HepG2 (cell line): Measurements from ENCODE around the gene ITGB5. TPM values are rescaled to one million over a fixed set of nuclear protein-coding genes. Genes with fewer than 3 reads are reported as not detected.

Source experiments
- ATF7 ChIP-seq, 2 experiments: fragments of 450-650 bp in 1 of 2; sonication (generic) in 1 of 2; formaldehyde crosslinking in 1 of 2; IDR thresholded peaks; 2 replicates each; pipeline versions ENCODE4 v1.4.0 to v1.6.1; 2016 to 2020; ENCODE audit warnings: antibody characterized with exemption in 1 of 2, mild to moderate bottlenecking in 1 of 2, missing genetic modification reagents in 1 of 2
- GFI1 ChIP-seq: sonication (generic); formaldehyde crosslinking; IDR thresholded peaks from 2 replicates; pipeline ENCODE4 v1.5.0; 2020; ENCODE audit warnings: missing genetic modification reagents, mild to moderate bottlenecking, borderline replicate concordance
- HDAC1 ChIP-seq: sonication (generic); formaldehyde crosslinking; IDR thresholded peaks from 2 replicates; pipeline ENCODE4 v1.5.1; 2020; ENCODE audit warnings: mild to moderate bottlenecking, missing genetic modification reagents
- HMG20B ChIP-seq: conservative IDR thresholded peaks from 2 replicates; pipeline ENCODE4 v1.6.1; 2016; ENCODE audit warnings: missing genetic modification reagents, missing compliant biosample characterization
- HOXA9 ChIP-seq: sonication (generic); formaldehyde crosslinking; IDR thresholded peaks from 2 replicates; pipeline ENCODE4 v1.8.1; 2022; ENCODE audit warnings: missing genetic modification reagents, mild to moderate bottlenecking, moderate library complexity, borderline replicate concordance
- MAFK ChIP-seq, 2 experiments: IDR thresholded peaks in 1 of 2; conservative IDR thresholded peaks in 1 of 2; 2 replicates each; pipeline ENCODE4 v1.6.1; 2011; ENCODE audit warnings: improper control_type of control experiment in 2 of 2, low read length in 2 of 2
- MIXL1 ChIP-seq: IDR thresholded peaks from 2 replicates; pipeline ENCODE4 v1.6.1; 2016
- MTF1 ChIP-seq: sonication (generic); formaldehyde crosslinking; IDR thresholded peaks from 2 replicates; pipeline ENCODE4 v1.5.0; 2020; ENCODE audit warnings: missing genetic modification reagents
- MTF2 ChIP-seq: sonication (generic); formaldehyde crosslinking; IDR thresholded peaks from 2 replicates; pipeline ENCODE4 v1.5.0; 2020; ENCODE audit warnings: missing genetic modification reagents, borderline replicate concordance
- NPAS2 ChIP-seq: sonication (generic); formaldehyde crosslinking; IDR thresholded peaks from 2 replicates; pipeline ENCODE4 v1.8.0; 2022; ENCODE audit warnings: mild to moderate bottlenecking, missing genetic modification reagents, borderline replicate concordance
- ONECUT2 ChIP-seq: sonication (generic); formaldehyde crosslinking; IDR thresholded peaks from 2 replicates; pipeline ENCODE4 v1.4.0; 2020; ENCODE audit warnings: missing genetic modification reagents
- PHF5A ChIP-seq: IDR thresholded peaks from one replicate; pipeline ENCODE4 v1.6.1; 2018; ENCODE audit warnings: low read depth, missing genetic modification reagents; ENCODE audit not compliant: unreplicated experiment
- PPARG ChIP-seq: conservative IDR thresholded peaks from 2 replicates; pipeline ENCODE4 v1.6.1; 2016; ENCODE audit warnings: missing biosample characterization, missing genetic modification reagents
- RBFOX2 ChIP-seq: fragments of 200-400 bp; formaldehyde crosslinking; IDR thresholded peaks from 2 replicates; pipeline ENCODE4 v1.6.1; 2017; ENCODE audit warnings: low read depth, mild to moderate bottlenecking, low read length
- RBM39 ChIP-seq: fragments of 200-400 bp; formaldehyde crosslinking; IDR thresholded peaks from one replicate; pipeline ENCODE4 v1.6.1; 2018; ENCODE audit warnings: antibody characterized with exemption, mild to moderate bottlenecking, low read depth, low read length; ENCODE audit not compliant: poor library complexity, severe bottlenecking
- SNAPC2 ChIP-seq: sonication (generic); formaldehyde crosslinking; IDR thresholded peaks from 2 replicates; pipeline ENCODE4 v1.8.1; 2022; ENCODE audit warnings: mild to moderate bottlenecking, missing genetic modification reagents
- SRY ChIP-seq: sonication (generic); formaldehyde crosslinking; IDR thresholded peaks from 2 replicates; pipeline ENCODE4 v1.8.0; 2022; ENCODE audit warnings: mild to moderate bottlenecking, missing genetic modification reagents
- STAT6 ChIP-seq: sonication (generic); formaldehyde crosslinking; IDR thresholded peaks from 2 replicates; pipeline ENCODE4 v1.4.0; 2020; ENCODE audit warnings: missing genetic modification reagents, mild to moderate bottlenecking, borderline replicate concordance
- TMF1 ChIP-seq: sonication (generic); formaldehyde crosslinking; IDR thresholded peaks from 2 replicates; pipeline ENCODE4 v1.8.1; 2022; ENCODE audit warnings: low read depth, missing genetic modification reagents
- ZNF337 ChIP-seq: sonication (generic); formaldehyde crosslinking; IDR thresholded peaks from 2 replicates; pipeline ENCODE4 v1.5.1; 2020; ENCODE audit warnings: missing genetic modification reagents, low read depth, mild to moderate bottlenecking, borderline replicate concordance
- ZNF34 ChIP-seq: sonication (generic); formaldehyde crosslinking; IDR thresholded peaks from 2 replicates; pipeline ENCODE4 v1.4.0; 2020; ENCODE audit warnings: mild to moderate bottlenecking, missing genetic modification reagents, borderline replicate concordance
- ZNF713 ChIP-seq: sonication (generic); formaldehyde crosslinking; IDR thresholded peaks from 2 replicates; pipeline ENCODE4 v1.4.0; 2020; ENCODE audit warnings: mild to moderate bottlenecking, missing genetic modification reagents
- ZNF746 ChIP-seq: sonication (generic); formaldehyde crosslinking; IDR thresholded peaks from 2 replicates; pipeline ENCODE4 v1.8.0; 2022; ENCODE audit warnings: mild to moderate bottlenecking, missing genetic modification reagents
- ZSCAN21 ChIP-seq: sonication (generic); formaldehyde crosslinking; IDR thresholded peaks from 2 replicates; pipeline ENCODE4 v1.8.0; 2022; ENCODE audit warnings: mild to moderate bottlenecking, missing genetic modification reagents, moderate library complexity, borderline replicate concordance
- polyA plus RNA-seq, 8 experiments: library from polyadenylated mRNA; depleted of rRNA in 3 of 8; stranded (reverse) in 7 of 8; unstranded in 1 of 8; fragments of >200 nt; fragmentation: Illumina TruSeq in 4 of 8; extraction: Trizol in 4 of 8; gene quantifications; 2 replicates each; pipeline versions ENCODE4 v1.2.1 to v1.2.3, GENCODE V29; 2011 to 2016; ENCODE audit warnings: low read depth in 4 of 8, missing spikeins in 1 of 8, mixed read lengths in 1 of 8; ENCODE audit not compliant: insufficient read depth in 1 of 8
- total RNA-seq, 5 experiments: library from RNA; depleted of rRNA; stranded (reverse); fragments of >200 nt; fragmentation: Illumina TruSeq; extraction: Trizol; gene quantifications; 2 replicates each; pipeline ENCODE4 v1.2.3, GENCODE V29; 2016; ENCODE audit warnings: low read depth in 1 of 5
- TF ChIP-seq, protein P1 (sequence below): sonication (generic); formaldehyde crosslinking; IDR thresholded peaks from 2 replicates; pipeline ENCODE4 v1.4.0; 2020; ENCODE audit warnings: mild to moderate bottlenecking, missing genetic modification reagents
- TF ChIP-seq, protein P2 (sequence below): sonication (generic); formaldehyde crosslinking; conservative IDR thresholded peaks from 2 replicates; pipeline ENCODE4 v1.8.0; 2022; ENCODE audit warnings: mild to moderate bottlenecking, moderate library complexity, missing genetic modification reagents

The ITGB5 gene
- total and polyA plus RNA-seq, 2 of the 13 experiments (the other 11 are each of a cell fraction or from before 2014, with no cell fraction given): 74.1 to 343 TPM

- TF ChIP-seq MAFK (conservative IDR thresholded peaks at IDR 0.05 in 1 of 2, IDR thresholded peaks at IDR 0.05 in 1 of 2; ENCODE audit: low read length in 2 of 2) (peak; percentile 73 to 83), HDAC1 (peak; percentile 70), ZNF337 (CRISPR knock-in tag) (peak; percentile 67; the same call in 1 of the 2 replicates), SRY (CRISPR knock-in tag) (no peak), SNAPC2 (CRISPR knock-in tag) (no peak), ONECUT2 (no peak), STAT6 (CRISPR knock-in tag) (0 out of 2 replicates have a peak, but pooled peaks have one; percentile 37), PHF5A (CRISPR knock-in tag) (peak; percentile 31), MIXL1 (CRISPR knock-in tag) (peak; percentile 77), HOXA9 (CRISPR knock-in tag) (no peak), TMF1 (no peak), ZNF34 (CRISPR knock-in tag) (no peak), ATF7 (IDR thresholded peaks at IDR 0.05) (no peak), ATF7 (CRISPR knock-in tag; IDR thresholded peaks at IDR 0.05) (no peak), ZSCAN21 (CRISPR knock-in tag) (0 out of 2 replicates have a peak, but pooled peaks have one; percentile 30), HMG20B (CRISPR knock-in tag) (no peak), MTF1 (no peak), MTF2 (no peak), PPARG (CRISPR knock-in tag) (0 out of 2 replicates have a peak, but pooled peaks have one; percentile 46), GFI1 (no peak), ZNF713 (CRISPR knock-in tag) (no peak), RBFOX2 (no peak), RBM39 (no peak), ZNF746 (CRISPR knock-in tag) (no peak; the same call in 1 of the 2 replicates), NPAS2 (CRISPR knock-in tag) (no peak)
- TF ChIP-seq, protein P1, sequence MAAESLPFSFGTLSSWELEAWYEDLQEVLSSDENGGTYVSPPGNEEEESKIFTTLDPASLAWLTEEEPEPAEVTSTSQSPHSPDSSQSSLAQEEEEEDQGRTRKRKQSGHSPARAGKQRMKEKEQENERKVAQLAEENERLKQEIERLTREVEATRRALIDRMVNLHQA (CRISPR knock-in tag): no peak
- TF ChIP-seq, protein P2, sequence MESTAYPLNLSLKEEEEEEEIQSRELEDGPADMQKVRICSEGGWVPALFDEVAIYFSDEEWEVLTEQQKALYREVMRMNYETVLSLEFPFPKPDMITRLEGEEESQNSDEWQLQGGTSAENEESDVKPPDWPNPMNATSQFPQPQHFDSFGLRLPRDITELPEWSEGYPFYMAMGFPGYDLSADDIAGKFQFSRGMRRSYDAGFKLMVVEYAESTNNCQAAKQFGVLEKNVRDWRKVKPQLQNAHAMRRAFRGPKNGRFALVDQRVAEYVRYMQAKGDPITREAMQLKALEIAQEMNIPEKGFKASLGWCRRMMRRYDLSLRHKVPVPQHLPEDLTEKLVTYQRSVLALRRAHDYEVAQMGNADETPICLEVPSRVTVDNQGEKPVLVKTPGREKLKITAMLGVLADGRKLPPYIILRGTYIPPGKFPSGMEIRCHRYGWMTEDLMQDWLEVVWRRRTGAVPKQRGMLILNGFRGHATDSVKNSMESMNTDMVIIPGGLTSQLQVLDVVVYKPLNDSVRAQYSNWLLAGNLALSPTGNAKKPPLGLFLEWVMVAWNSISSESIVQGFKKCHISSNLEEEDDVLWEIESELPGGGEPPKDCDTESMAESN (CRISPR knock-in tag): 0 out of 2 replicates have a peak, but pooled peaks have one; percentile 50
These were observed 72.3 kb downstream of the ITGB5 start (continued) for GRCh38 chr3:124814620-124815421.
